ENCODE measurements around the gene MACROD2. TPM values are rescaled to one million over a fixed set of nuclear protein-coding genes. Genes with fewer than 3 reads are reported as not detected.
"Not testable (repeated sequence)": the region's sequence is repeated elsewhere in the genome, so short reads cannot be mapped to it uniquely, and the experiment has no call there.

MACROD2 gene
- total RNA-seq, 1 experiment from 2014 or later: 3.4 TPM

GRCh38 chr20:15139522-15139921 lies 1144.2 kb downstream of the MACROD2 start:
- in situ Hi-C loops (cut with HindIII; ENCODE audit: low pct_unique_long_range_greater_than_20kb, low sequenced_read_pairs): no loop called here
- no peak for DNase-seq (ENCODE audit: low read depth)

DNA sequence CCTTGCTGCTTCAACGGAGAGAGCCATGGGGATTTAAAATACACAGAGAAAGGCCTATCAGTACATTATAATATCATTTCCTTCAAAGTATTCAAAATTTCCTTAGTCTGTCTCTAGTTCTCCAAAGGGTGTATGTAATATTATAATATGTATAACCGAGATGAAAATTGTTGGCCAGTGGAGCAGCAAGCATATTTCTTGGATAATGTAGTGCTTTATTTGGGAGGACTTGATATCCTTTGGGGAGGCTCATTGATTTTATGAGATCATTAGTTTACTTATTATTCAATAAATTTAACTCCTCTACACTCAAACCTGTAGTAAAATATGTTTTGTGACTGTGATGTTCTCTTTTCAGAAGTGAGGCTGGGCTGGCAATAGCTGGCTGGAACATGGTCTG lies 1145.0 kb downstream of the MACROD2 start:
- in situ Hi-C loops (cut with HindIII; ENCODE audit: low pct_unique_long_range_greater_than_20kb, low sequenced_read_pairs): no loop called here

DNA sequence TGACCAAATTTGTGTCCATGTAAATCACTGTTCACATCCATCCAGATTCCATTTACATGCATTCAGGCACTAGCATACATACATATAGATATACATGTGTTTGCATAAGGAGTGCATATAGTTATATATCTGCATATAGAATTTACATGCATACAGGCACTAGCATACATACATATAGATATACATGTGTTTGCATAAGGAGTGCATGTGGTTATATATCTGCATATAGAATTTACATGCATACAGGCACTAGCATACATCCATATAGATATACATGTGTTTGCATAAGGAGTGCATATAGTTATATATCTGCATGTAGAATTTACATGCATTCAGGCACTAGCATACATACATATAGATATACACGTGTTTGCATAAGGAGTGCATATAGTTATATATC lies 1145.6 kb downstream of the MACROD2 start:
- in situ Hi-C loops (cut with HindIII; ENCODE audit: low pct_unique_long_range_greater_than_20kb, low sequenced_read_pairs); DNase-seq (ENCODE audit: low read depth): not testable (repeated sequence)

More for the DNA sequence above, 1145.0 kb downstream of the MACROD2 start:
- DNase-seq (ENCODE audit: low read depth): no peak

DNA sequence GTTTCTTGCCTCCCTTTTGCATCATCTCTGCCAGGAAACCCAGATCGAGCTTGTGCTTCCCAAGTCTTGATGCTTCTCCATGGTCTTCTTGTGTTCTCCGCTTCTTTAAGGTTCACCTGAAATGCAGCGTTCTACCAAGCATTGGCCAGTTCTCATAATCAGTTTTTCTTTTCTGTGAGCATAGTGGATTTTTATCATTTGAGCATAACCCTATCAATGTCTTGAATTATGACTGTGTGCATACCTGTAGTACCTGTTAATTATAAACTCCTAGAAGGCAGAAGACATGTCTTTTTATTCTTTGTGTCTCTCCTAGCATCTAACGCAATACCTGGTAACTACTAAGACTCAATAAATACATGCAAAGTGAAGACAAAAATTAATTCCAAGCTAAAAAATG lies 1146.5 kb downstream of the MACROD2 start:
- DNase-seq (ENCODE audit: low read depth): no peak
- in situ Hi-C loops (cut with HindIII; ENCODE audit: low pct_unique_long_range_greater_than_20kb, low sequenced_read_pairs): no loop called here

DNA sequence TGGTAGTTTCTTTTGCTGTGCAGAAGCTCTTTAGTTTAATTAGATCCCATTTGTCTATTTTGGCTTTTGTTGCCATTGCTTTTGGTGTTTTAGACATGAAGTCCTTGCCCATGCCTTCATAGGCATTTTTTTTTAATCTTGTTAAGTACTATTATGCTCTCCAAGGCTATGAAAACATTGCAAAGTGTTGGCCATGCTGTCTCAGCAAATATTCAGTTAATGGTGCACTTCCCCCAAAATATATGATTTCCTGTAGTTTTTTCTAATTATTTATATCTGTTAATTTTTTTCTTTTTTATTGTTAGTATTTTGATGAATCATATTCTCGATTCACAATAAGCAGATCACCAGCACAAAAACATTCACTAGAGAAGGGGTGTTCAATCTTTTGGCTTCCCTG lies 1148.2 kb downstream of the MACROD2 start:
- no peak for DNase-seq (ENCODE audit: low read depth)
- in situ Hi-C loops (cut with HindIII; ENCODE audit: low pct_unique_long_range_greater_than_20kb, low sequenced_read_pairs): no loop called here

GRCh38 chr20:15144916-15145315 lies 1149.6 kb downstream of the MACROD2 start:
- in situ Hi-C loops (cut with HindIII; ENCODE audit: low pct_unique_long_range_greater_than_20kb, low sequenced_read_pairs): no loop called here
- DNase-seq (ENCODE audit: low read depth): no peak

- in situ Hi-C loops (cut with HindIII; ENCODE audit: low pct_unique_long_range_greater_than_20kb, low sequenced_read_pairs): no loop called here
- DNase-seq (ENCODE audit: low read depth): no peak
Observed at GRCh38 chr20:15146948-15147347, 1151.6 kb downstream of the MACROD2 start.

DNA sequence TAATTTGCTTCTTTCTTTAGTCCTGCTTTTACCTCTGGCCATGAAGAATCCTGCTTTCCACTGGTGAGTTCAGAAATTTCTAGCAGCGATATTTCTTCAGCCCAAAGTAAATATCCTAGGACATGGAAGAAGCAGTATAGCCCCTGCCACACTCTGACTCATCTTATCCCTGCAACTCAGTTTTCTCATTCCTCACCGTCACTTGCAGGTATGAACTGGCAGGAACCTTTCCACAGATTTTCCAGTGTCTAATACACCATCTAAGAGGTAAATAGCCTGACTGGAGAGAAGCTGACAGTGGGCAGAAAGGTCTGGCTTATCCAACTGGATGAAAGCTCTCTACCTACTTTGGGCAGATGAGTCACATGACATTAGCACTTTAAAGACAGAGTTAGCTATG lies 1158.8 kb downstream of the MACROD2 start:
- in situ Hi-C loops (cut with HindIII; ENCODE audit: low pct_unique_long_range_greater_than_20kb, low sequenced_read_pairs): no loop called here
- DNase-seq (ENCODE audit: low read depth): no peak

DNA sequence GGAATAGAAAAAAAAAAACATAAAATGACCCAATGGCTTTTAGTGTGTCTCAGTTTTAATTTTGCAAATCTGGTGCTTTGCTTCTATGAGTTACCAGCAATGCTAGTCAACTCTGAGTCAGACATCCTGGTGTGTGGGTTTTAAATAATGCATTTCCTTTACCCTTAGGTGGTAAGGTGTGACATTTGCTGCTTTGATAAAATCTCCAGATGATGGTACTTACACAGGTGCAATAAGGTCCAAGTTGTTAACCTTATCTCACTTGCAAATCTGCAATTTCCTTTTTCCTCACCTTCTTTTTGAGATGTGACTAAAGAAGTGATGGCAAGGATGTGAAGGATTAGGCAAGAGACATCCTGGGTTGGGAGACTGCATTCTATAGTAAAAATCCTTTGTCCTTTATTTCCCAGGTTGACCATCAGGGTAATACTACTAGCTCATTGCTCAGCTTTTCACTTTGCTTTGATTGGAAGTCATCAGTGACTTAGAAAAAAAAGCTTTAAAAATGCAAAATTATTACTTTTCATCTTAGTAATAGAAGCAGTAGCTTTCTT lies 1160.6 kb downstream of the MACROD2 start:
- no peak for DNase-seq (ENCODE audit: low read depth)

GRCh38 chr20:15158533-15158932 lies 1163.2 kb downstream of the MACROD2 start:
- in situ Hi-C loops (cut with HindIII; ENCODE audit: low pct_unique_long_range_greater_than_20kb, low sequenced_read_pairs): no loop called here
- no peak for DNase-seq (ENCODE audit: low read depth)

More for the DNA sequence above, 1160.6 kb downstream of the MACROD2 start:
- in situ Hi-C loops (cut with HindIII; ENCODE audit: low pct_unique_long_range_greater_than_20kb, low sequenced_read_pairs): no loop called here

- in situ Hi-C loops (cut with HindIII; ENCODE audit: low pct_unique_long_range_greater_than_20kb, low sequenced_read_pairs): no loop called here
- DNase-seq (ENCODE audit: low read depth): no peak
Observed at GRCh38 chr20:15162079-15162647, 1166.8 kb downstream of the MACROD2 start.

DNA sequence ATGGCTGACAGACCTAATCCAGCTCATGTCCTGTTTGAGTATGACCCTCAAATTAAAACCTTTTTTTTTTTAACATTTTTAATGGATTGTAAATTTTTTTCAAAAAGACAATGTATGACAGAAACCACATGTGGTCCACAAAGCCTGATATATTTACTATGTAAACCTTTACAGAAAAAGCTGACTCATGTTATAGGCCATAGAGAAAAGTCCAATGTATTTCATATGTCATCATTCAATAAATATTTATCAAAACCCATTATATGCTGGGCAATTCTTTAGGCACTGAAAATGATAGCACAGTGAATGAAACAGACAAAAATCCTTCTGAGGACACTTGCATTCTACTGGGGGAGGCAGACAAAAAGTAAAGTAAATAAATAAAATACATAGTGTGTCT lies 1168.3 kb downstream of the MACROD2 start:
- in situ Hi-C loops (cut with HindIII; ENCODE audit: low pct_unique_long_range_greater_than_20kb, low sequenced_read_pairs): no loop called here
- DNase-seq (ENCODE audit: low read depth): no peak

- no peak for DNase-seq (ENCODE audit: low read depth)
- in situ Hi-C loops (cut with HindIII; ENCODE audit: low pct_unique_long_range_greater_than_20kb, low sequenced_read_pairs): no loop called here
Observed at GRCh38 chr20:15164726-15165125, 1169.4 kb downstream of the MACROD2 start.

GRCh38 chr20:15166744-15167143 lies 1171.4 kb downstream of the MACROD2 start:
- in situ Hi-C loops (cut with HindIII; ENCODE audit: low pct_unique_long_range_greater_than_20kb, low sequenced_read_pairs): no loop called here

GRCh38 chr20:15171016-15171415 lies 1175.7 kb downstream of the MACROD2 start:
- DNase-seq (ENCODE audit: low read depth): no peak
- in situ Hi-C loops (cut with HindIII; ENCODE audit: low pct_unique_long_range_greater_than_20kb, low sequenced_read_pairs): no loop called here

More at GRCh38 chr20:15166744-15167143, 1171.4 kb downstream of the MACROD2 start:
- no peak for DNase-seq (ENCODE audit: low read depth)

GRCh38 chr20:15176929-15177328 lies 1181.6 kb downstream of the MACROD2 start:
- no peak for DNase-seq (ENCODE audit: low read depth)
- in situ Hi-C loops (cut with HindIII; ENCODE audit: low pct_unique_long_range_greater_than_20kb, low sequenced_read_pairs): no loop called here

- in situ Hi-C loops (cut with HindIII; ENCODE audit: low pct_unique_long_range_greater_than_20kb, low sequenced_read_pairs): no loop called here
- no peak for DNase-seq (ENCODE audit: low read depth)
Observed at GRCh38 chr20:15178581-15178980, 1183.3 kb downstream of the MACROD2 start.

DNA sequence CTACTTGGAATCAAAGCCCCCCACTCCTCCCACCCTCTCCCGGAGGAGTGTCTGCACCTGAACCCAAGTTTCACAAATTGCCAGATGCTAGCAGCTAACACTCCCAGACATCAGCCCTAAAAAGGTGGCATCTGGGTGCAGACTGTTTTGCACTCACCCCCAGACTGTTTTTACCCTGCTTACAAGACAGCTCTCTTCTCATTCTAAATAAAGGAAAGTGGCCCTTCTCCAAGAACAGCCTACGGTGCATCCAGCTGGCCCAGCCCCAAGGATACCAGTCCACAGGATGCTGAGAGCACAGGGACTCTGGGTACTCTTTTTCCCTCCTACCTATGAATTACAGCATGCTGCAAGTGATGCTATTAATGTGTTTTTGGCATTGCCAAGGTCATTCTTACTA lies 1184.1 kb downstream of the MACROD2 start:
- DNase-seq (ENCODE audit: low read depth): no peak
- in situ Hi-C loops (cut with HindIII; ENCODE audit: low pct_unique_long_range_greater_than_20kb, low sequenced_read_pairs): no loop called here

- DNase-seq (ENCODE audit: low read depth): no peak
- in situ Hi-C loops (cut with HindIII; ENCODE audit: low pct_unique_long_range_greater_than_20kb, low sequenced_read_pairs): no loop called here
Observed at GRCh38 chr20:15179781-15180180, 1184.5 kb downstream of the MACROD2 start.

GRCh38 chr20:15185322-15185721 lies 1190.0 kb downstream of the MACROD2 start:
- in situ Hi-C loops (cut with HindIII; ENCODE audit: low pct_unique_long_range_greater_than_20kb, low sequenced_read_pairs): no loop called here
- no peak for DNase-seq (ENCODE audit: low read depth)
